ENCODE measurements around the gene JAML. TPM values are rescaled to one million over a fixed set of nuclear protein-coding genes. Genes with fewer than 3 reads are reported as not detected.

Gene JAML
- total and polyA plus RNA-seq, 2 experiments from 2014 or later = 0.56 to 1.0 TPM

GRCh38 chr11:118223570-118223969 lies 1.2 kb downstream of the JAML start (continued):
- TF ChIP-seq REST (IDR thresholded peaks at IDR 0.05; ENCODE audit: unreplicated experiment) (no peak), ZNF114 (CRISPR knock-in tag; IDR thresholded peaks at IDR 0.05) (no peak), EZH2phosphoT487 (IDR thresholded peaks at IDR 0.05; ENCODE audit: unreplicated experiment) (no peak), NANOG (IDR thresholded peaks at IDR 0.05; ENCODE audit: borderline replicate concordance) (no peak), ETS1 (IDR thresholded peaks at IDR 0.05) (no peak), POLR2AphosphoS5 (IDR thresholded peaks at IDR 0.05; ENCODE audit: low read depth) (no peak), EZH2 (IDR thresholded peaks at IDR 0.05; ENCODE audit: low read depth, unreplicated experiment) (no peak)

DNA sequence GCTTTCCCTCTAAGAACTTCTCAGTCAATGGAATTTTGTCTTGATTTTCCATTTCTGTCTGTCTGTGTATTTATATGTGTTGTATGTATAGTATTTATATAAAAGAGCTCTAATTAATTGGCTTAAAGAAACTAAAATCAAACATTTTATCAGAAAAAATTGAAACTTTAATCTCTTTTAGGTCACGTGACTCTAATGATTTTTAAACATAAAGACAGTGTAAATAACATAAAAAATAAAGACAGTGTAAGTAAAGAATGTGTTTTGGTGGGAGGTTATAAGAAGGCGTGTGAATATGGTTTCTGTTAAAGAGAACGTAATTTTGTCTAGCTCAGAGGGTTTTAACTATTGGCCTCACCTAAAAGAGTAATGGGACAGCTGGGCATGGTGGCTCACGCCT lies 2.4 kb downstream of the JAML start:
- Mint-ChIP-seq H3K4me1 (no peaks in the 10 kb centered on the region; the same call in 2 of the 3 replicates), H3K27me3 (ENCODE audit: insufficient read depth, low read depth, poor library complexity) (no peaks in the 10 kb centered on the region)
- ATAC-seq = no peak
- TF ChIP-seq JUNB (IDR thresholded peaks at IDR 0.05; ENCODE audit: unreplicated experiment) (no peak), EZH2phosphoT487 (IDR thresholded peaks at IDR 0.05; ENCODE audit: unreplicated experiment) (no peak), NANOG (IDR thresholded peaks at IDR 0.05; ENCODE audit: borderline replicate concordance) (no peak), ZNF462 (CRISPR knock-in tag; IDR thresholded peaks at IDR 0.05) (no peak), ETS1 (IDR thresholded peaks at IDR 0.05) (no peak), ZNF331 (CRISPR knock-in tag; IDR thresholded peaks at IDR 0.05; ENCODE audit: low read depth) (no peak), CREB1 (CRISPR knock-in tag; IDR thresholded peaks at IDR 0.05; ENCODE audit: low read depth) (no peak), EZH2 (IDR thresholded peaks at IDR 0.05; ENCODE audit: low read depth, unreplicated experiment) (no peak), POLR2AphosphoS5 (IDR thresholded peaks at IDR 0.05; ENCODE audit: low read depth) (no peak), ZNF114 (CRISPR knock-in tag; IDR thresholded peaks at IDR 0.05) (no peak)

More for the DNA sequence above, 2.4 kb downstream of the JAML start:
- DNase-seq (ENCODE audit: low spot score) = no peak
- Mint-ChIP-seq H3K36me3 (ENCODE audit: low read depth) (no peaks in the 10 kb centered on the region), H3K4me3 (no peak overlapping the region), H3K9me3 (no peaks in the 10 kb centered on the region), H3K27ac (no peak overlapping the region)
- H4K20me1 ChIP-seq (replicated peaks; ENCODE audit: insufficient read depth) = no peaks in the 10 kb centered on the region
- H3K4me3 ChIP-seq = no peak overlapping the region
- H3K4me2 ChIP-seq = no peak overlapping the region
- H3F3A ChIP-seq (replicated peaks; ENCODE audit: low read depth) = no peaks in the 10 kb centered on the region
- no peaks in the 10 kb centered on the region for H3K79me2 ChIP-seq (replicated peaks; ENCODE audit: insufficient read depth)
- H2AFZ ChIP-seq = no peak overlapping the region
- no peaks in the 10 kb centered on the region for H3K27me3 ChIP-seq (ENCODE audit: insufficient read depth)
- H3K9me2 ChIP-seq (ENCODE audit: insufficient read depth) = no peaks in the 10 kb centered on the region
- no peak overlapping the region for H3K27ac ChIP-seq (ENCODE audit: low read depth)
- H3K4me1 ChIP-seq (ENCODE audit: insufficient read depth) = no peaks in the 10 kb centered on the region; the same call in 1 of the 2 replicates
- no peaks in the 10 kb centered on the region for H3K36me3 ChIP-seq (ENCODE audit: insufficient read depth)
